D721Med (cell line): ENCODE data around the gene PTPN18.
"Not testable (repeated sequence)": the region's sequence is repeated elsewhere in the genome, so short reads cannot be mapped to it uniquely, and the experiment has no call there.

Source experiments
- DNase-seq: peaks from one replicate; pipeline ENCODE4 v3.0.0; 2011; ENCODE audit warnings: low spot score; ENCODE audit not compliant: insufficient read length
- FAIRE-seq: peaks from 2 replicates; lab custom pipeline; 2011; peaks lifted over from hg19 to GRCh38; lab: Jason Lieb, UNC
- TF ChIP-seq, protein P1 (sequence below): IDR thresholded peaks from 2 replicates; pipeline ENCODE4 v1.5.1; 2012; ENCODE audit warnings: mild to moderate bottlenecking, control low read depth; ENCODE audit not compliant: insufficient read depth; ENCODE audit errors: missing control alignments

The PTPN18 gene

DNA sequence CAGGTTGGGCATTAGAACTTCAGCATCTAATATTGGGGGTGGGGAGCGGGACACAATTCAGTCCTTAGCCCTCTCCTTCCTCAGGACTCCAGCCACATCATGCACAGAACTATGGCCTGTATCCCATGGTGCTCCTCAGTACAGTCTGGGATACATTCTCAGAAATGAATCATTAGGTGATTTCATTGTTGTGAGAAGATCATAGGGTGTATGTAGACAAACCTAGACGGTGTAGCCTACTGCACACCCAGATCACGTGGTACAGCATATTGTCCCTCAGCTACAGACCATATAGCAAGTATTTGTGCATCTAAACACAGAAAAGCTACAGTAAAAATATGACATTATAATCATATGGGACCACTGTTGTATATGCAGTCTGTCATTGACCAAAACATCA lies 36.3 kb upstream of the PTPN18 start:
- no peak for FAIRE-seq
- no peak for DNase-seq
- TF ChIP-seq, protein P1, sequence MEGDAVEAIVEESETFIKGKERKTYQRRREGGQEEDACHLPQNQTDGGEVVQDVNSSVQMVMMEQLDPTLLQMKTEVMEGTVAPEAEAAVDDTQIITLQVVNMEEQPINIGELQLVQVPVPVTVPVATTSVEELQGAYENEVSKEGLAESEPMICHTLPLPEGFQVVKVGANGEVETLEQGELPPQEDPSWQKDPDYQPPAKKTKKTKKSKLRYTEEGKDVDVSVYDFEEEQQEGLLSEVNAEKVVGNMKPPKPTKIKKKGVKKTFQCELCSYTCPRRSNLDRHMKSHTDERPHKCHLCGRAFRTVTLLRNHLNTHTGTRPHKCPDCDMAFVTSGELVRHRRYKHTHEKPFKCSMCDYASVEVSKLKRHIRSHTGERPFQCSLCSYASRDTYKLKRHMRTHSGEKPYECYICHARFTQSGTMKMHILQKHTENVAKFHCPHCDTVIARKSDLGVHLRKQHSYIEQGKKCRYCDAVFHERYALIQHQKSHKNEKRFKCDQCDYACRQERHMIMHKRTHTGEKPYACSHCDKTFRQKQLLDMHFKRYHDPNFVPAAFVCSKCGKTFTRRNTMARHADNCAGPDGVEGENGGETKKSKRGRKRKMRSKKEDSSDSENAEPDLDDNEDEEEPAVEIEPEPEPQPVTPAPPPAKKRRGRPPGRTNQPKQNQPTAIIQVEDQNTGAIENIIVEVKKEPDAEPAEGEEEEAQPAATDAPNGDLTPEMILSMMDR: no peak

DNA sequence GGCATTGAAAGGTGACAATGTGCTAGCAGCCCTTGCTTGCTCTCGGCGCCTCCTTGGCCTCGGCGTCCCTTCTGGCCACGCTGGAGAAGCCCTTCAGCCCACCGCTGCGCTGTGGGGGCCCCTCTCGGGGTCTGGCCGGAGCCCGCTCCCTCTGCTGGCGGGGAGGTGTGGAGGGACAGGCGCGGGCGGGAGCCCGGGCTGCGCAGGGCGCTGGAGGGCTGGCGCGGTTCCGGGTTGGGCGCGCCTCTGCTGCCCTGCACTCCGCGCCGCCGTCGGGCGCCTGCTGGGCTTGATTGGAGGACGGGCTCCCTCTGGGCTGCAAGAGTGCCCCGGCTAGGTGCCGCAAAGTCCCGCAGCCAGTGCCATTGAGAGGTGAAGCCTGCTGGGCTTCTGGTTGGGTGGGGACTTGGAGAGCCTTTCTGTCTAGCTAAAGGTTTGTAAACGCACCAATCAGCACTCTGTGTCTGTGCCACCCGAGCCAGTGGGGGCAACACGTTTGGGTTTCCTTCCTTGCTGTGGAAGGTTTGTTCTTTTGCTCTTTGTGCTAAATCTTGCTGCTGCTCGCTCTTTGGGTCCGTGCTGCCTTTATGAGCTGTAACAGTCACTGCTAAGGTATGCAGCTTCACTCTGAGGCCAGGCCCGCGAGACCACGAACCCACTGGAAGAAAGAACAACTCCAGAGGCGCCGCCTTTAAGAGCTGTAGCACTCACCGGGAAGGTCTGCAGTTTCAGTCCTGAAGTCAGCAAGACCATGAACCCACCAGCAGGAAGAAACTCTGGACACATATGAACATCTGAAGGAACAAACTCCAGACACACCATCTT lies 27.9 kb upstream of the PTPN18 start:
- no peak for DNase-seq
- TF ChIP-seq, protein P1: no peak
- no peak for FAIRE-seq

DNA sequence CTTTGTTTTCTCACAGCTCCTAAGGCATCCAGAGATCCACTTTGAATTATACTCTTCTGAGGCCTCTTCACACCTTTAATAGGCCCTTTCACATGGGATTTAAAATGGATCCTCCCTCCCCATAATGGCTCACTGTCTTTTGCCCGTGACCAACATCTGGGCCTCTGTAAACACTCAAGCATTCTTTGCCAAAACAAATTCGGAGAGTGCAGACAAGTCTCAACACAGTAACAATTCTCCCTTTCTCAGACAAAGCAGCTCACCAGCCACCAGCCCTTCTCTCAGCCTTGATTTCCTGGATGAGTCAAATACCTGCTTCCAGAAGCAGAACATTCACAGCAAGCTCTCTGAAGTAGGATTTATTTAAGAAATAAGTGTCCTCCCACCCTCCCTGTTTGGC lies 27.1 kb upstream of the PTPN18 start:
- FAIRE-seq (no peak), DNase-seq (no peak)
- TF ChIP-seq, protein P1: no peak

DNA sequence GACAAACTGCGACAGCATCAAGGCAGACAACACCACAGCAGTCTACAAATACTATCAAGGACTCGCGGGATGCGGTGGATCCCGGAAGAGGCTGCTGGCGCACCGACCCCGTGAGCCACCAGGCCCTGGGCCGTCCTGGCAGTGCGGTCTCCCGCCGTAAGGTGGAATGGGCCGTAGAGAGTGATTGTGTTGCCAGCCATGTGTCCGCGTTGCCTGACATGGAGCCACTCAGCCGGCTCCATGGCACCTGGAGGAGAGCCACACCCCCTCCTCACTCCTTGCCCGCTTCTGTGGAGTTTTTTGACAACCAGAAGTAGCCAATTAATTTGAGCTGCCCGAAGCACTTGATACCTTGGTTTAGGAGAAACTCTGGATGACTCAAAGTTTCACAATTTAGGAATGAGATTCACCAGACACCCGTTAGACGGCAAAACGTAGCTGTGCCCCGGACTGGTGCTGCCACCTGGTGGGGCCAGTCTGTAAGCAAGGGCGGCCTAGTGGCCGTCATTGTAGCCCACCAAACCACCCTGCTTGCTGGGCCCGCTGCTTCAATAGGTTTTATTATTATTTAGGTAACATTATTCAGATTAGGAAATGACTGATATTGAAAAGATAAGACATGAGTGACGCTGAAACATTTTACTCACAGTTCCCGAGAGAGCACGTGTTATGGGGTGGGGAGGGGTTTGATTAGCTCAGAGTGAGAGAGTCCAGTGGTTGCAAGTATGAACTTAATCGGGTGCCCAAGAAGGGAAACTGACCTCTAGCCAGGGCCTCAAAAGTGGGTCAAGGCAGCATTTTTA lies 23.4 kb upstream of the PTPN18 start:
- DNase-seq (peak; percentile 39), FAIRE-seq (no peak)
- TF ChIP-seq, protein P1: peak; percentile 87

DNA sequence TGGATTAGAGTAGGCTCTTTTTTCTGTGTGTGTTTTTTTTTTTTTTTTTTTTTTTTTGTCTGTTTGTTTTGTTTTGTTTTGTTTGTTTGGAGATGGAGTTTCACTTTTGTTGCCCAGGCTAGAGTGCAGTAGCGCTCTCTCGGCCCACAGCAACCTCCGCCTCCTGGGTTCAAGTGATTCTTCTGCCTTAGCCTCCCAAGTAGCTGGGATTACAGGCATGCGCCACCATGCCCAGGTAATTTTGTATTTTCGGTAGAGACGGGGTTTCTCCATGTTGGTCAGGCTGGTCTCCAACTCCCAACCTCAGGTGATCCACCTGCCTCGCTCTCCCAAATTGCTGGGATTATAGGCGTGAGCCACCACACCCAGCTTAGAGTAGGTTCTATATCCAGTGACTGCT lies 22.6 kb upstream of the PTPN18 start:
- not testable (repeated sequence) for DNase-seq, FAIRE-seq

DNA sequence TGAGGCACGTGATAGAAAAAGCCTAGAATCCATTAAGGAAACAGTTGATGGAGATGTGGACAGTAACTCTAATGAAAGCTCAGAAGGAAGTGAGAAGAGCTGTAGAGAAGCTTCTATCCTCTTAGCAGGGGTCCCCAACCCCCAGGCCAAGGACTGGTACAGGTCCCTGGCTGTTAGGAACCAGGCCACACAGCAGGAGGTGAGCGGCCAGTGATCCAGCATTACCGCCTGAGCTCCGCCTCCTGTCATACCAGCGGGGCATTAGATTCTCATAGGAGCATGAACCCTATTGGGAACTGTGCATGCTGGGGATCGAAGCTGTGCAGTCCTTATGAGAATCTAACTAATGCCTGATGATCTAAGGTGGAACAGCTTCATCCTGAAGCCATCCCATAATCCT lies 21.8 kb upstream of the PTPN18 start:
- TF ChIP-seq, protein P1: no peak
- DNase-seq: no peak
- FAIRE-seq: no peak

DNA sequence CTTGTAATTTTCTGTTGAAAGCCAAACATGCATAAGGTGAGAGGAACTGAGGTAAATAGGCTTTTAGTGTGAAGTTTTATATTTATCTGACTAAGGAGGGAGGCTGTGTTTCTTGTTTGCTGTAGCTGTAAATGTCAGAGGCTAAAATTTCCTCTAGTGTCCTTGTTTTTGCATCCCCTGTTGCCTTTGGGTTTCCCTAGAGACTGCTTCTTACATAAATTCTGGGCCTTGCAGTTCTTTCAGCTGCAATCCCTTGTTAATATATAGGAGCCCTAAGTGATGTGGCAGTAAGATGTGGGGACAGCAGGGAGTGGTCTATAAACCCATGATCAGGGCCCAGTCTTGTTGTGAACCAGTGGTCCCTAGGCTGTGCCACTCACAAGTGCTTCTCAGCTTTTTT lies 20.6 kb upstream of the PTPN18 start:
- DNase-seq: no peak
- no peak for FAIRE-seq
- TF ChIP-seq, protein P1: no peak
